Measurements from ENCODE around the gene SSPN. TPM values are rescaled to one million over a fixed set of nuclear protein-coding genes. Genes with fewer than 3 reads are reported as not detected.

The SSPN gene
- total RNA-seq, 1 experiment from 2014 or later = 0.17 TPM

- DNase-seq (ENCODE audit: low read depth, low spot score) (no peak), ATAC-seq (no peak)
- H3K9me3 ChIP-seq (ENCODE audit: control insufficient read depth in 1 of 2, insufficient read depth in 1 of 2, low read depth in 1 of 2, low read length in 2 of 2) = no peaks in the 10 kb centered on the region
- TF ChIP-seq RAD21 (IDR thresholded peaks at IDR 0.05; ENCODE audit: low read depth) (no peak), ZNF274 (IDR thresholded peaks at IDR 0.05; ENCODE audit: low read depth, low read length) (no peak)
- peaks cover 0 to 4% of the 10 kb centered on the region in 2 experiments; a peak in 1 of 4 replicates for H3K4me1 ChIP-seq (ENCODE audit: control insufficient read depth in 1 of 2, insufficient read depth in 2 of 2, low read length in 2 of 2)
- H4K20me1 ChIP-seq (ENCODE audit: insufficient read depth) = no peaks in the 10 kb centered on the region
- ChIA-PET RAD21 (ENCODE audit: low non-redundant PET in 1 of 2, low total read pairs in 2 of 2, uncharacterized antibody in 2 of 2, unreplicated experiment in 2 of 2) (no interaction called here), POLR2A (no interaction called here), CTCF (no interaction called here)
- no peaks in the 10 kb centered on the region for H3K79me2 ChIP-seq (ENCODE audit: insufficient read depth, low read length)
- intact Hi-C loops (cut with micrococcal nuclease) = no loop called here
- no peak overlapping the region for H3K4me2 ChIP-seq (ENCODE audit: low read length)
- H3K9ac ChIP-seq (ENCODE audit: low read length) = no peak overlapping the region
- BruUV-seq (replicated peaks) = no TSS peak
- no peaks in the 10 kb centered on the region; the same call in 1 of the 2 replicates for H3K9me2 ChIP-seq (ENCODE audit: insufficient read depth)
- no peak overlapping the region for H2AFZ ChIP-seq (ENCODE audit: low read depth, low read length, poor library complexity, severe bottlenecking)
- H3K4me3 ChIP-seq (replicated peaks in 1 of 2; ENCODE audit: low read depth in 1 of 2, low read length in 2 of 2) = no peak overlapping the region
- H3K36me3 ChIP-seq (ENCODE audit: control insufficient read depth in 1 of 2, insufficient read depth in 2 of 2, low read length in 2 of 2) = no peaks in the 10 kb centered on the region
- H3K27me3 ChIP-seq (ENCODE audit: insufficient read depth, low read length) = no peaks in the 10 kb centered on the region
- no peak overlapping the region for H3K27ac ChIP-seq (ENCODE audit: low read depth, low read length)
Measured at GRCh38 chr12:26292596-26292995, 97.2 kb downstream of the SSPN start.

GRCh38 chr12:26293612-26294011, 98.2 kb downstream of the SSPN start:
- no peak overlapping the region for H3K4me3 ChIP-seq (replicated peaks in 1 of 2; ENCODE audit: low read depth in 1 of 2, low read length in 2 of 2)
- peaks cover under 1 to 8% of the 10 kb centered on the region in 2 experiments; a peak in 3 of 4 replicates for H3K4me1 ChIP-seq (ENCODE audit: control insufficient read depth in 1 of 2, insufficient read depth in 2 of 2, low read length in 2 of 2)
- H3K27ac ChIP-seq (ENCODE audit: low read depth, low read length) = no peak overlapping the region
- H3K79me2 ChIP-seq (ENCODE audit: insufficient read depth, low read length) = no peaks in the 10 kb centered on the region
- H3K27me3 ChIP-seq (ENCODE audit: insufficient read depth, low read length) = no peaks in the 10 kb centered on the region
- no peak overlapping the region for H3K4me2 ChIP-seq (ENCODE audit: low read length)
- ATAC-seq = no peak
- intact Hi-C loops (cut with micrococcal nuclease) = no loop called here
- no peak for TF ChIP-seq SIN3A (IDR thresholded peaks at IDR 0.05; ENCODE audit: low read depth)
- TF ChIP-seq EGR1 (IDR thresholded peaks at IDR 0.05; ENCODE audit: low read depth) = no peak
- no peak for TF ChIP-seq RAD21 (IDR thresholded peaks at IDR 0.05; ENCODE audit: low read depth)
- no peak for TF ChIP-seq SRF (IDR thresholded peaks at IDR 0.05; ENCODE audit: low read depth)
- TF ChIP-seq EZH2 (IDR thresholded peaks at IDR 0.05) = no peak
- TF ChIP-seq TCF7L2 (IDR thresholded peaks at IDR 0.05; ENCODE audit: borderline replicate concordance, extremely low read depth, insufficient read depth, insufficient read length) = no peak
- no peak for TF ChIP-seq POLR2AphosphoS5 (IDR thresholded peaks at IDR 0.05; ENCODE audit: low read depth, low read length)
- TF ChIP-seq POLR2A (IDR thresholded peaks at IDR 0.05; ENCODE audit: borderline replicate concordance, extremely low read depth, insufficient read depth, insufficient read length) = no peak
- TF ChIP-seq SP1 (IDR thresholded peaks at IDR 0.05; ENCODE audit: low read depth) = no peak
- TF ChIP-seq MAX (IDR thresholded peaks at IDR 0.05) = no peak
- TF ChIP-seq ZFX (IDR thresholded peaks at IDR 0.05) = no peak
- TF ChIP-seq ELF1 (IDR thresholded peaks at IDR 0.05; ENCODE audit: borderline replicate concordance, low read depth) = no peak
- no peak for TF ChIP-seq JUND (IDR thresholded peaks at IDR 0.05)
- no peak for TF ChIP-seq CBX3 (IDR thresholded peaks at IDR 0.05; ENCODE audit: low read depth)
- TF ChIP-seq EZH2phosphoT487 (IDR thresholded peaks at IDR 0.05; ENCODE audit: borderline replicate concordance) = no peak
- ChIA-PET CTCF (no interaction called here), RAD21 (ENCODE audit: low non-redundant PET in 1 of 2, low total read pairs in 2 of 2, uncharacterized antibody in 2 of 2, unreplicated experiment in 2 of 2) (no interaction called here), POLR2A (no interaction called here)
- no peak for DNase-seq (ENCODE audit: low read depth, low spot score)
- H2AFZ ChIP-seq (ENCODE audit: low read depth, low read length, poor library complexity, severe bottlenecking) = no peak overlapping the region
- no peaks in the 10 kb centered on the region for H3K36me3 ChIP-seq (ENCODE audit: control insufficient read depth in 1 of 2, insufficient read depth in 2 of 2, low read length in 2 of 2)
- BruUV-seq (replicated peaks) = no TSS peak
- no peaks in the 10 kb centered on the region; the same call in 1 of the 2 replicates for H3K9me2 ChIP-seq (ENCODE audit: insufficient read depth)
- H3K9me3 ChIP-seq (ENCODE audit: control insufficient read depth in 1 of 2, insufficient read depth in 1 of 2, low read depth in 1 of 2, low read length in 2 of 2) = no peaks in the 10 kb centered on the region
- H3K9ac ChIP-seq (ENCODE audit: low read length) = no peak overlapping the region
- no peaks in the 10 kb centered on the region for H4K20me1 ChIP-seq (ENCODE audit: insufficient read depth)

All from HCT116 (cell line).